CD4-positive, alpha-beta T cell (primary cell): ENCODE data around the gene NR2C2AP. TPM values are rescaled to one million over a fixed set of nuclear protein-coding genes. Genes with fewer than 3 reads are reported as not detected.

ENCODE experiments used
- ATAC-seq: fragments of 200-7000 bp; cut with Tn5 transposase; one replicate; pipeline ENCODE4 v1.10.0; 2022; ENCODE audit warnings: mild to moderate bottlenecking; ENCODE audit not compliant: poor library complexity
- CTCF ChIA-PET: fragments of 350-600 bp; sonication (Branson Sonifier 250); formaldehyde crosslinking; loops from one replicate; lab custom pipeline; 2021; ENCODE audit warnings: antibody characterized with exemption, inconsistent platforms; lab: Charles Lee
- POLR2A ChIA-PET: fragments of 350-600 bp; sonication (Branson Sonifier 250); formaldehyde crosslinking; loops from one replicate; lab custom pipeline; 2021; ENCODE audit warnings: antibody characterized with exemption, inconsistent platforms; lab: Charles Lee
- DNase-seq, 14 experiments: peaks; one replicate each; pipeline ENCODE4 v3.0.0-alpha.2; 2013 to 2020; ENCODE audit warnings: mixed read lengths in 2 of 14
- H3K27ac ChIP-seq, 2 donors: one replicate each; pipeline versions ENCODE4 v1.5.1 to v1.7.0; 2013; ENCODE audit warnings: low read length in 2 of 2, low read depth in 1 of 2, mild to moderate bottlenecking in 1 of 2
- H3K27me3 ChIP-seq, 2 experiments: 1 replicate in 1 of 2; 2 replicates in 1 of 2; pipeline versions ENCODE4 v1.6.1 to v1.7.0; 2013; ENCODE audit warnings: low read length in 2 of 2, control low read depth in 1 of 2, mild to moderate bottlenecking in 1 of 2, moderate library complexity in 1 of 2; ENCODE audit not compliant: insufficient read depth in 2 of 2, control insufficient read depth in 1 of 2
- H3K36me3 ChIP-seq: one replicate; pipeline ENCODE4 v1.6.1; 2013; ENCODE audit warnings: low read length, control low read depth; ENCODE audit not compliant: insufficient read depth
- H3K4me1 ChIP-seq: one replicate; pipeline ENCODE4 v1.6.1; 2013; ENCODE audit warnings: low read length, control low read depth; ENCODE audit not compliant: insufficient read depth
- H3K4me3 ChIP-seq: one replicate; pipeline ENCODE4 v1.5.1; 2013; ENCODE audit warnings: mild to moderate bottlenecking, low read length, moderate library complexity
- H3K9me3 ChIP-seq, 2 experiments: 1 replicate in 1 of 2; 2 replicates in 1 of 2; pipeline versions ENCODE4 v1.6.1 to v1.7.0; 2013; ENCODE audit warnings: low read length in 2 of 2, mild to moderate bottlenecking in 2 of 2, control low read depth in 1 of 2, moderate library complexity in 1 of 2; ENCODE audit not compliant: control insufficient read depth in 1 of 2, insufficient read depth in 1 of 2
- H3K27ac Mint-ChIP-seq: one replicate; pipeline ENCODE4 v1.8.0; 2020; ENCODE audit warnings: mixed read lengths
- H3K27me3 Mint-ChIP-seq: one replicate; pipeline ENCODE4 v1.8.0; 2021; ENCODE audit warnings: mixed read lengths
- H3K36me3 Mint-ChIP-seq: one replicate; pipeline ENCODE4 v1.8.0; 2021; ENCODE audit warnings: low read depth, mixed read lengths
- H3K4me1 Mint-ChIP-seq: one replicate; pipeline ENCODE4 v1.8.0; 2021; ENCODE audit warnings: low read depth, mixed read lengths
- H3K4me3 Mint-ChIP-seq: one replicate; pipeline ENCODE4 v1.8.0; 2020; ENCODE audit warnings: mild to moderate bottlenecking, mixed read lengths
- H3K9me3 Mint-ChIP-seq: one replicate; pipeline ENCODE4 v1.8.0; 2020; ENCODE audit warnings: mixed read lengths
- intact Hi-C, 2 experiments: fragments of 100-400 bp; cut with DNase I in 1 of 2; cut with micrococcal nuclease in 1 of 2; formaldehyde crosslinking; loops; one replicate each; pipeline versions ENCODE4 v1.15.1 to v1.9.0; 2023 to 2025; cut with DNase I, micrococcal nuclease
- total RNA-seq, 174 experiments: library from RNA in 2 of 174; stranded (reverse) in 2 of 174; gene quantifications; one replicate each; pipeline ENCODE4 v1.2.3 and lab custom pipeline; 2021 to 2026
- TF ChIP-seq, protein P1 (sequence below): fragments of 200-600 bp; IDR thresholded peaks from one replicate; pipeline ENCODE4 v1.8.0; 2022; ENCODE audit warnings: antibody characterized with exemption, mild to moderate bottlenecking

NR2C2AP gene
- total RNA-seq, 2 experiments from 2014 or later: 10.5 to 11.5 TPM

DNA sequence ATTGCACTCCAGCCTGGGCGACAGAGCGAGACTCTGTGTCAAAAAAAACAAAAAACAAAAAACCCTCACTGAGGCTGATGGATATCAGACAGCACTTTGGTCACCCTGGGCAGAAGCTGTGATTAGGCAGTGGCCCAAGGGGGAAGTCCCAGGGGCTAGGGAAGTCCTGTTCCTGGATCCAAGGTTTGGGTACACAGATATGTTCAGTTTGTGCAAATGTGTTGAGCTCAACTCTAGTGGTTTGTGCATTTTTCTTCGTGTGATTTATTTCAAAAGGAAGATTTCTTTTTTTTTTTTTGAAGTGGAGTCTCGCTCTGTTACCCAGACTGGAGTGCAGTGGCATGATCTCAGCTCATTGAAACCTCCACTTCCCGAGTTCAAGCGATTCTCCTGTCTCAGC is 45.4 kb downstream of the NR2C2AP start:
- Histone ChIP-seq H3K27ac (no peak overlapping the region), H3K27me3 (no peaks in the 10 kb centered on the region), H3K36me3 (peaks cover 4% of the 10 kb centered on the region), H3K4me1 (no peaks in the 10 kb centered on the region), H3K9me3 (no peaks in the 10 kb centered on the region), H3K4me3 (no peak overlapping the region)
- ATAC-seq (no peak), DNase-seq (no peak)
- Mint-ChIP-seq H3K9me3 (no peaks in the 10 kb centered on the region), H3K27ac (no peak overlapping the region), H3K36me3 (peaks cover 27% of the 10 kb centered on the region), H3K27me3 (no peaks in the 10 kb centered on the region), H3K4me1 (no peaks in the 10 kb centered on the region), H3K4me3 (no peak overlapping the region)
- CTCF ChIA-PET: no interaction called here
- TF ChIP-seq, protein P1, sequence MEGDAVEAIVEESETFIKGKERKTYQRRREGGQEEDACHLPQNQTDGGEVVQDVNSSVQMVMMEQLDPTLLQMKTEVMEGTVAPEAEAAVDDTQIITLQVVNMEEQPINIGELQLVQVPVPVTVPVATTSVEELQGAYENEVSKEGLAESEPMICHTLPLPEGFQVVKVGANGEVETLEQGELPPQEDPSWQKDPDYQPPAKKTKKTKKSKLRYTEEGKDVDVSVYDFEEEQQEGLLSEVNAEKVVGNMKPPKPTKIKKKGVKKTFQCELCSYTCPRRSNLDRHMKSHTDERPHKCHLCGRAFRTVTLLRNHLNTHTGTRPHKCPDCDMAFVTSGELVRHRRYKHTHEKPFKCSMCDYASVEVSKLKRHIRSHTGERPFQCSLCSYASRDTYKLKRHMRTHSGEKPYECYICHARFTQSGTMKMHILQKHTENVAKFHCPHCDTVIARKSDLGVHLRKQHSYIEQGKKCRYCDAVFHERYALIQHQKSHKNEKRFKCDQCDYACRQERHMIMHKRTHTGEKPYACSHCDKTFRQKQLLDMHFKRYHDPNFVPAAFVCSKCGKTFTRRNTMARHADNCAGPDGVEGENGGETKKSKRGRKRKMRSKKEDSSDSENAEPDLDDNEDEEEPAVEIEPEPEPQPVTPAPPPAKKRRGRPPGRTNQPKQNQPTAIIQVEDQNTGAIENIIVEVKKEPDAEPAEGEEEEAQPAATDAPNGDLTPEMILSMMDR: no peak
- intact Hi-C loops: no loop called here
- POLR2A ChIA-PET: no interaction called here

DNA sequence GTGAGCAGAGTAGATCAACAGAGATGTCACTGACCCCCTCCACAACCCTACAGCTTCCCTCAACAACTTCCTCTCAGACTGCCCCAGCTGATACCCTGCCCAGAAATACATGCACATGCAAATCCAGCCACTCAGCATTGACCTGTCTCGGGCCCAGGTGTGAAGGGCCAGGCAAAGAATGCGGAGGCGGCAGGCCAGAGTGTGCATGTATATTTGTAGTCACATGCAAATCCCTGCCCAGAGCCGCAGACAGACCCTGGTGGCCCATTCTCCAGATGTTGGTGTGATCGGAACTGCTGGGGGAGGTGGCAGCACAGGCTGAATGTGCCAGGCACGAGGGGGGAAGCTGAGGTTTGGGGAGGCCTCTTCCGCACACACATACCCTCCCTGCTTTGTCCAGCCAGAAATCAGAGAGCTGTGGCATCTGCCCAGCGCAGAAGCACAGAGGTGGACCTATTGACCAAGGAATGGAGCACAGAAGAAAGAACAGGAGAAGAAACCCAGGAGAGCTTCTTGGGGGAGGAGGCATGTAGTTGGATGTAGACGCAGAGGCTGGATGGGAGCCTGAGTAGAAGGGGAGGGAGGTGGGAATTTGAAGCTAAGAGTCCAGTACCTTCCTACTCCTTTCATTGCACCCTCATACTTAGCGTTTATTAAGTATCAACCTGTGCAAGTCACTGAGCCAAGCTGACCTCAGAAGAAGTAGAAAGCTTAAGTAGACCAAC is 47.6 kb downstream of the NR2C2AP start:
- H3K9me3 Mint-ChIP-seq: no peaks in the 10 kb centered on the region
- Histone ChIP-seq H3K4me1 (no peaks in the 10 kb centered on the region), H3K27me3 (no peaks in the 10 kb centered on the region), H3K4me3 (no peak overlapping the region), H3K27ac (no peak overlapping the region), H3K36me3 (peaks cover 4% of the 10 kb centered on the region), H3K9me3 (no peaks in the 10 kb centered on the region)
- H3K36me3 Mint-ChIP-seq: peaks cover 23% of the 10 kb centered on the region
- H3K4me1 Mint-ChIP-seq: no peaks in the 10 kb centered on the region
- no peak overlapping the region for H3K27ac Mint-ChIP-seq
- intact Hi-C loops: no loop called here
- DNase-seq: no peak
- no peaks in the 10 kb centered on the region for H3K27me3 Mint-ChIP-seq
- ChIA-PET POLR2A (interaction anchor here (1.0 kb wide), 1 partner anchor 15 kb away, joined by 3 read pairs; the partner anchor contains the start of gene MEF2B), CTCF (interaction anchor here (1.4 kb wide), 1 partner anchor 10 kb away, joined by 5 read pairs; no protein-coding TSS in a partner anchor)
- no peak for ATAC-seq
- TF ChIP-seq, protein P1: no peak
- H3K4me3 Mint-ChIP-seq: no peak overlapping the region

DNA sequence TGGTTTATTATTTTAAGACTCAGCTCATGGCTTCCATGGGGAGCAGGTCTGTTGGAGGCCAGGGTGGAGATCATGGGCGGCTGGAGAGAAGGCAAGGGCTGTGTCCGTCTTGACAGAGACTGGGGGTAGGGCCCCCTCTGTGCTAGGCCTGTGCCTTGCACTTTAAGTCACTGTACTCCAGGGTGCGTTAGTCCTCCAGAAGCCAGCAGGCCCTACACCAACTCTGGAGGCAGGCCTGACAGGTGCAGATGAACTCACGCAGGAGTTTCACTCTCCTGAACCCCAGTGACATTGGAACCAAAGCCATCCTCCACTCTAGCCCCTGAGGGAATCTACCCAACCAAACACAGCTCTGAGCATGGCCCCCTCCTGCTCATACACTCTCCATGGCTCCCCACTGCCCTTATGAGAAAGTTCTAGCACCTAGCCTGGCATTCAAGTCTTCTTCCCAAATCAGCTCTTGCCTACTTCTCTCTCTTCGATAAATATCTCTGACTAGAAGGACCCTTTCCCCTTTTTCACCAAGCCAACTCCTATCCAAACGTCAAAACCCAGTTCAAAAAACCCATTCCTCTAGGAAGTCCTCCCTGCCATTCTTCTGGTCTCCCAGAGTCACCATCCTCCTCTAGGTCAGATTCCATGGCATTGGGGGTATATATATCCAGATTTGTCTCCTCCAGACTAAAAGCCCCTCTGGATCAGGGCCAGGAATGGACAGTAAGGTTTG is 48.3 kb downstream of the NR2C2AP start:
- Mint-ChIP-seq H3K27me3 (no peaks in the 10 kb centered on the region), H3K4me3 (no peak overlapping the region), H3K36me3 (peaks cover 23% of the 10 kb centered on the region), H3K9me3 (no peaks in the 10 kb centered on the region), H3K4me1 (no peaks in the 10 kb centered on the region), H3K27ac (no peak overlapping the region)
- no peak overlapping the region for H3K27ac ChIP-seq
- H3K9me3 ChIP-seq: no peaks in the 10 kb centered on the region
- TF ChIP-seq, protein P1: no peak
- H3K4me3 ChIP-seq: no peak overlapping the region
- POLR2A ChIA-PET: no interaction called here
- ATAC-seq: no peak
- H3K36me3 ChIP-seq: peaks cover 4% of the 10 kb centered on the region
- H3K27me3 ChIP-seq: no peaks in the 10 kb centered on the region
- CTCF ChIA-PET: no interaction called here
- no peak for DNase-seq
- H3K4me1 ChIP-seq: no peaks in the 10 kb centered on the region
- intact Hi-C loops: no loop called here
